ENCODE measurements around the gene GALNT3. TPM values are rescaled to one million over a fixed set of nuclear protein-coding genes. Genes with fewer than 3 reads are reported as not detected.

GALNT3 gene
- total RNA-seq, 1 experiment from 2014 or later: 9.8 TPM

DNA sequence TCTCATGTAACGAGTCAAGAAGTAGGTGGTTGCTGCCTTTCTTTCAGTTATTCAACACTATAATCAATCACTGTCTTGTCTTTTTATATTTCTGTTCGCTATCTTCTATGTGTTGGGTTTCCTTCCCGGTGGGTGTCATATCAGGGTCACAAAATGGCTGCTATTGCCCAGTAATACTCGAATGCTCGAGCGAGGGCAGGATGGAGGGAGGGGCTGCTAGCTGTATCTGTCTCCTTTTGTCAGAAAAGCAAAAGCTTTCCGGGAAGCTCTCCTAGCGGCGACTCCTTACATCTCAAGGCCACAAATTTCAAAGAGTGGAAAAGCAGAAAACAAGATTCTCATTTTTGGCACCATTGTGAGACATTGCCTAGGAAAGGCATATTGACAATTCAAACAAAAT, 16.4 kb upstream of the GALNT3 start:
- Histone ChIP-seq H3K4me1 (ENCODE audit: control insufficient read depth in 1 of 2, insufficient read depth in 2 of 2, low read length in 2 of 2) (no peaks in the 10 kb centered on the region), H3K27me3 (ENCODE audit: insufficient read depth, low read length) (no peaks in the 10 kb centered on the region), H3K79me2 (ENCODE audit: insufficient read depth, low read length) (no peaks in the 10 kb centered on the region), H3K9me3 (ENCODE audit: control insufficient read depth in 1 of 2, insufficient read depth in 1 of 2, low read depth in 1 of 2, low read length in 2 of 2) (no peaks in the 10 kb centered on the region), H3K4me2 (ENCODE audit: low read length) (no peak overlapping the region), H2AFZ (ENCODE audit: low read depth, low read length, poor library complexity, severe bottlenecking) (no peak overlapping the region), H3K9ac (ENCODE audit: low read length) (no peak overlapping the region), H3K27ac (ENCODE audit: low read depth, low read length) (no peak overlapping the region), H3K4me3 (replicated peaks in 1 of 2; ENCODE audit: low read depth in 1 of 2, low read length in 2 of 2) (no peak overlapping the region), H4K20me1 (ENCODE audit: insufficient read depth) (no peaks in the 10 kb centered on the region), H3K36me3 (ENCODE audit: control insufficient read depth in 1 of 2, insufficient read depth in 2 of 2, low read length in 2 of 2) (no peaks in the 10 kb centered on the region), H3K9me2 (ENCODE audit: insufficient read depth) (no peaks in the 10 kb centered on the region)
- intact Hi-C loops (cut with micrococcal nuclease): no loop called here
- ChIA-PET POLR2A (no interaction called here), CTCF (no interaction called here), RAD21 (ENCODE audit: low non-redundant PET in 1 of 2, low total read pairs in 2 of 2, uncharacterized antibody in 2 of 2, unreplicated experiment in 2 of 2) (no interaction called here)
- DNase-seq (ENCODE audit: low read depth, low spot score) (no peak), ATAC-seq (no peak)
- TF ChIP-seq CBX3 (IDR thresholded peaks at IDR 0.05; ENCODE audit: low read depth) (no peak), ZNF274 (IDR thresholded peaks at IDR 0.05; ENCODE audit: low read depth, low read length) (no peak), ZFX (IDR thresholded peaks at IDR 0.05) (no peak), ATF3 (IDR thresholded peaks at IDR 0.05) (no peak), SP1 (IDR thresholded peaks at IDR 0.05; ENCODE audit: low read depth) (no peak), TCF7L2 (IDR thresholded peaks at IDR 0.05; ENCODE audit: borderline replicate concordance, extremely low read depth, insufficient read depth, insufficient read length) (no peak), POLR2A (IDR thresholded peaks at IDR 0.05; ENCODE audit: borderline replicate concordance, extremely low read depth, insufficient read depth, insufficient read length) (no peak), POLR2AphosphoS5 (IDR thresholded peaks at IDR 0.05; ENCODE audit: low read depth, low read length) (no peak), ZBTB33 (IDR thresholded peaks at IDR 0.05; ENCODE audit: extremely low read depth, insufficient replicate concordance, low read length) (no peak), SIN3A (IDR thresholded peaks at IDR 0.05; ENCODE audit: low read depth) (no peak), CEBPB (IDR thresholded peaks at IDR 0.05; ENCODE audit: low read depth) (no peak)
- BruUV-seq (replicated peaks): no TSS peak
